Measurements from ENCODE around the gene FCHSD2.

DNA sequence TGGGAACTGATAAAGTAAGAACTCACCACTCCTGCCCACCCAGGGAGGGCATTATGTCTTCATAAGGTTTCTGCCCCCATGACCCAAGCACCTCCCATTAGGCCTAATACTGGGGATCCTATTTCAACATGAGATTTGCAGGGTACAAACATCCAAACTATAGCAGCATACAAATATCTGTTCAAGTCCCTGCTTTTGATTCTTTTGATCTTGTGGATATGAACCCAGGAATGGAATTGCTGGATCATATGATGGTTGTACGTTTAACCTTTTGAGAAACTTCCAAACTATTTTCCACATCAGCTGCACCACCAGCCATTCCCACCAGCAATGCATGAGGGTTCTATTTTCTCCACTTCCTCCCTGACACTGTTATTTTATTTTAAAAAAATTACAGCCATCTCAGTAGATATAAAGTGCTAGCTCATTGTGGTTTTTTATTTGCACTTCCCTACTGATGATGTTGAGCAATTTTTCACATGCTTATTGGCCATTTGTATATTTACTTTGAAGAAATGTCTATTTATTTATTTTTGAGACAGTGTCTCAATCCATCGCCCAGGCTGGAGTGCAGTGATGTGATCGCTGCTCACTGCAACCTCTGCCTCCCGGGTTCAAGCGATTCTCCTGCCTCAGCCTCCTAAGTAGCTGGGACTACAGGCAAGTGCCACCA, 335.0 kb downstream of the FCHSD2 start:
- TF ChIP-seq, protein P1, sequence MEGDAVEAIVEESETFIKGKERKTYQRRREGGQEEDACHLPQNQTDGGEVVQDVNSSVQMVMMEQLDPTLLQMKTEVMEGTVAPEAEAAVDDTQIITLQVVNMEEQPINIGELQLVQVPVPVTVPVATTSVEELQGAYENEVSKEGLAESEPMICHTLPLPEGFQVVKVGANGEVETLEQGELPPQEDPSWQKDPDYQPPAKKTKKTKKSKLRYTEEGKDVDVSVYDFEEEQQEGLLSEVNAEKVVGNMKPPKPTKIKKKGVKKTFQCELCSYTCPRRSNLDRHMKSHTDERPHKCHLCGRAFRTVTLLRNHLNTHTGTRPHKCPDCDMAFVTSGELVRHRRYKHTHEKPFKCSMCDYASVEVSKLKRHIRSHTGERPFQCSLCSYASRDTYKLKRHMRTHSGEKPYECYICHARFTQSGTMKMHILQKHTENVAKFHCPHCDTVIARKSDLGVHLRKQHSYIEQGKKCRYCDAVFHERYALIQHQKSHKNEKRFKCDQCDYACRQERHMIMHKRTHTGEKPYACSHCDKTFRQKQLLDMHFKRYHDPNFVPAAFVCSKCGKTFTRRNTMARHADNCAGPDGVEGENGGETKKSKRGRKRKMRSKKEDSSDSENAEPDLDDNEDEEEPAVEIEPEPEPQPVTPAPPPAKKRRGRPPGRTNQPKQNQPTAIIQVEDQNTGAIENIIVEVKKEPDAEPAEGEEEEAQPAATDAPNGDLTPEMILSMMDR (conservative IDR thresholded peaks at IDR 0.05): no peak
- no peak for TF ChIP-seq EZH2 (IDR thresholded peaks at IDR 0.05; ENCODE audit: low read depth)

Measured in PC-9 (cell line).